Measurements from ENCODE around the gene WDR48.

The WDR48 gene

GRCh38 chr3:39064646-39065045 lies 12.8 kb downstream of the WDR48 start:
- DNase-seq: no peak

DNA sequence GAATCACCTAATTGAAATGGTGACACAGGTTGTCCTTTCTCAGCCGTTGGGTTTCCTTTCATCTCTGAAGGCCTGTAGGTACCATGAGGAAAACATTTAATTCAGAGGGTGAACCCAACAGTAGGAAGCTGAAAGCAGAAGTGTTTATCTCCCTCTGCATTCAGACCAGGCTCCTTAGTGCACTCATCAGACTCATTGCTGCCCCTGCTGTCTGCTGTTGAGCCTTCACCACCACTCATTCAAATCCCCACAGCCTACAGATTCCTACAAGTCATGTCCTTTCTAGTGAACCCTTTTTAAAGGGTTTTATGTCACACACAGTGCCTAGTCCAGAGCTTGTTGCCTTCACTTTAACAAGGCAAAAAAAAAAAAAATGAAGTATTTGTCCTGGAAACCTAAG lies 13.4 kb downstream of the WDR48 start:
- DNase-seq: peak; percentile 40

DNA sequence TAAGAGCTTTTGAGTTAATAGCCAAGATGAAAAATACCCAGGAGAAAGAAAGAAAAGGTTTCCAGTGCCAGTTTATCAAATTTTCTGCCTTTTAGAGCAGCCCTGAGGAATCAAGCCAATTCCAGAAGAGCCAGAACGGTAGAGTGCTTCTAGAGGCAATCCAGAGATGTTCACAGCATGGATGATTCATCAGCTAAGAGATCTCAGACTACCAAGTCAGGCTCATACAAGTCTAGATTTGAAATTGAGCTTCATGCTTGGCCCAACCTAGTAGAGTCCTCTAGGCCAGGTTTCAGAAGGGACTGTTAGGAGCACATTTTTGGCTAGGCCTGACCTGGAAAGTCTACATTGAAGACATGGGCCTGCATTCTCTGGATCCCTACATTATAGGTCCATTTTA lies 15.5 kb downstream of the WDR48 start:
- DNase-seq: no peak

DNA sequence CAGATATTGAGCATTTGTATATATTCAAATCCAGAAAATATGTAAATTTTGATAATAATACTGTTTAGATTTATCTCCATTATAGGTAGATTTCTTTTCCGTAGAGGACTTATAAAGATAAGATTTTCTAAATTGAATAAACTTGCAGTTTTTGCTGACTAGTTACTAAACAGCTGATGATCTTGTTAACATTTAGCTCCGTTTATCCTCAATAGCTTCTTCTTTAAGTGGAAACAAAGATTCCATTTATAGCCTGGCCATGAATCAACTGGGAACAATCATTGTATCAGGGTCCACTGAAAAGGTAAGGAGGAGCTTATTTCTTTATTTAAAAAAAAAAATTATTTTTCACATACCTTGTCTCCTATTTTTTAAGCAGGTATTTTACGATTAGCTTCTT lies 16.7 kb downstream of the WDR48 start:
- no peak for DNase-seq

- DNase-seq: no peak
Measured at GRCh38 chr3:39075910-39076309, 24.1 kb downstream of the WDR48 start.

DNA sequence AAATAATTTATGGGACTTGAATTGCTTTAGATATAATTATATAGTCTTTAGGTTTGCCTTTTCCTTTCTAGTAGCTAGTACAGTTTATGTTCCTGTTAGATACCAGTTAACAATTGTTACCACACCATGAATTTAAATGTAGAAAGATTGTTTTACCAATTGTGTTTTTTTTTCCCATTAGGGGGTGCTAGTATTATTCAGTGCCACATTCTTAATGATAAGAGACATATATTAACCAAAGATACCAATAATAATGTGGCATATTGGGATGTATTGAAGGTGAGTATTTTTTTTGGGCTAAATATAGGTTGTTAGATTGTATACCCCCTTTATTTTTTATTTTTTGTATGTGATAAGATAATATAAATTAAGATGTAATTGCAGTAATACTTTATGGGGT lies 27.7 kb downstream of the WDR48 start:
- DNase-seq: no peak

DNA sequence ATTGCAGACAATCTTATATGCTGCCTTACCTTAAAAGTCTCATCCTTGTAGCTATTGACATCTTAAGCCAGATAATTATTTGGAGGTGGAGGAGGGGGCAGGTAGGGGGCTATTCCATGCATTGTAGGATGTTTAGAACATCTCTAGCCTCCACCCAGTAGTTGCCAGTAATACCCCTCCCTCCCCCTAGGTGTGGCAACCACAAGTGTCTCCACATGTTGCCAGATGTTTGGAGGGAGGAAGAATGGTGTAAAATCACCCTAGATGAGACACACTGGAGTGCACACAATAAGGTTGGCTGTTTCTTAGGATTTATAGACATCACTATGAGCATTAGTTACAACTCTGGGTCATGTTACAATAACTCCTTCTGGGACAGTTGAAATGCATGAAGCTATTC lies 28.2 kb downstream of the WDR48 start:
- DNase-seq: no peak

- no peak for DNase-seq
Measured at GRCh38 chr3:39082666-39083313, 31.0 kb downstream of the WDR48 start.

- no peak for DNase-seq
Measured at GRCh38 chr3:39086144-39086543, 34.3 kb downstream of the WDR48 start.

- DNase-seq: no peak
Measured at GRCh38 chr3:39088456-39088855, 36.6 kb downstream of the WDR48 start.

DNA sequence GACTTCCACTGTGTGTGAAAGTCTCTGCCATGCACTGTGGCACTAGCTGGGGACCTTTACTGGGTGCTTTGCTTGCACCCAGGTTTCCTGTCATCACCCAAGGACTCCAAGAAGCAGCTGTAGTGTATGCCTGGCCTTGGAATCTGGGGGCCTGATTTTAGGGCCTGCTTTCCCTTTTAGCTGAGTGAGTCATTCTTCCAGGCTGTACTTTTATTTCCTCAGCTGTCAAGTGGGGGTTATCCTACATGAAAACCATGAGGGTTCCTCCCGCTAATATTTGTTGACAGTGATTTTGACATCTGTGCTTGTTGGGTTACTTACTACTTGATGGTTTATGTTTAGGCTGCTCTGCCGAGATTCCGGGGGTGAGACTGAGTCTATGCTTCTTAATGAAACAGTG lies 37.1 kb downstream of the WDR48 start:
- DNase-seq: no peak

DNA sequence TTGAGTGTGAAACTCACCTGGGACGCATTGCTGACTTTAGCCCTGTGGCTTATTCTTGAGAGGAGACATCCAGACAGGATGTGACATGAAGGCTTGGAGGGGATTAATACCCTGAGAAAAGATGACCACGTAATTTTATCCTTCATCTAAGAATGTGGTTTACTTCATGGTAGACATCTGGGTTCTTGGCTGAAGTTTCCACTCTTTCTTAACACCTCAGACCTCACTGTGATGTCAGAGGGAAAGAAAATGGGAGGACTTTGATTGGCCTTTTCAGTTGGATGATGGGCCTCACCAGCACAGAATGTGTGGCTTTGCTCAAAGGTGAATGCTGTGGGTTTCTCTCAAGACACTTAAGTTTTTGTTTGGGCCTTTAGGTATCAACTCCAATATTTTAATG lies 39.1 kb downstream of the WDR48 start:
- DNase-seq: no peak

- no peak for DNase-seq
Measured at GRCh38 chr3:39094851-39095677, 43.2 kb downstream of the WDR48 start.

DNA sequence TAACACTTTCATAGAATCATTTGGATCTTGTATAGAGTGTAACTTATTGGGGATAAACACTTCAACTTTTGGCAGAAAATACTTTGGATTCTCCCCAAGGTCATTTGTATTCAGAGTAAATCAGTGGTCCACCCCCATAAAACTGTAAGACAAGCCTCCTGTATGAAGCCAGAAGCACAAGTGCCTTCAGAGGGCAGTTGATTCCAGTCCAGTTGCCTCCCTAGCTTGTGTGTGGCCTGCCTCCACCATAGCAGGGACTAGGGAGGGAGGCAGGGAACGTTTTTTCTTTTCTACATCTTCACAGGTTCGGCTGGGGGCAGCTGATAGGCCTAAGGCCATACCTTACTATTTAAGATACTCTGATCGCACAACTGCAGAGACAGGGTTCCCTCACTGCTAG lies 44.0 kb downstream of the WDR48 start:
- DNase-seq: no peak

DNA sequence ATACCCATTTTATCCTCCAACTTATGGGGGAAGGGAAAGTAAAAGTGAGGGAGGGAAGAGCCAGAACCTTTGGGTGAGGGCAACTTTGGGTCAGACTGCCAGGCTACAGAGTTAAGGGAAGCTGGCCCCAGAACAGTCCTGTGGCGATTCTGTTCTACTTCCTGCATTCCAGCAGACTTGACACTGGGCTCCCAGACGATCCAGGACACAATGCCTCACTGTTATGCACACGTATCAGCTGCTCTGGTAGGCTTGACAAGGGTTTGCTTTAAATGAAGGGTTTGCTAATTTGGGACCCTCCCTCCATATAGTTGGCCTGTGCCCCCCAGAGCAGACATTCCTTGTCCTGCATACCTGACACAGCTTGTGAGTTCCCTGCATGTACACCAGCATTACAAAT lies 45.0 kb downstream of the WDR48 start:
- DNase-seq: no peak

- no peak for DNase-seq
Measured at GRCh38 chr3:39097716-39098472, 46.1 kb downstream of the WDR48 start.

DNA sequence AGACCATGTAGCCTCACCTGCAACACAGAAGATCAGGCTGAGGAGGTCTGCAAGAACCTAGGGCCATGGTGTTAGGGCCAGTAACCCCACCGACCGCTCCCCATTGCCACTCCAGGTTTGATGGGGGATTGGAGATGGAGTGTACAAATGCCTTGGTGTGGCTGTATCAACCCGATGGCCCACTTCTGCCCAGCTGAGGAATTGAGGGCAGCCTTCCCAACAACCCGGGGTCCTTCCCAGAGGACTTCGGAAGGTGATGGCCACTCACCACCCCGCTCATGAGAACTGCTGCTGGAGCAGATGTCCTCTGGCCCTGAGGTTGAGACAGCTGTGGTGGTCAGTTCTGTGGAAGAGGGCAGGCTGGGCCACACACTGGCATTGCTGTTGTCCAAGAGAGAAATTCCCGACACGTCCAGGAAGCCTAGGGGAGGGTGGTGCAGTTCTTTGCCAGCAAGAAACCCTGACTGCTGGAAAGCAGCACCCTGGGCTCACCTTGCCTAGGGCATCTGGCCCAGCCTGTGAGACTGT lies 46.7 kb downstream of the WDR48 start:
- DNase-seq: no peak

DNA sequence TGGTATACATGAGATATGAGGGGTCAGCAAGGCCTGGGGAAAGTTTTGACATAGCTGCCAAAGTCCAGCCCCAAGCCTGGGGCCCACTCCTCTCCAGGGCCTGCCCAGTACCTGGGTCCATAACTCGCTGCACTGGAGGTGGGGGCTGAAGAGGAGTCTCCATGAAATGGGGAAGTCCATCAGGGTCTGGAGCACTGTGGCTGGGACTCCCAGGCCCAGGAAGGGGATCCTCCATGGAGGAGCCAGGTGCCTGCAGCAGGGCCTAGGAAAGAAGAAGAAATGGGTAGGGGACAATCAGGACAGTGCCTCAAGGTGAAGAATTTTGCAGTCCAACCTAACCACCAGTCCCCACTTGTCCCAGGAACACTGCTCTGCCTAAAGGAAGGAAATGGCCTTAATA lies 47.4 kb downstream of the WDR48 start:
- DNase-seq: no peak

DNA sequence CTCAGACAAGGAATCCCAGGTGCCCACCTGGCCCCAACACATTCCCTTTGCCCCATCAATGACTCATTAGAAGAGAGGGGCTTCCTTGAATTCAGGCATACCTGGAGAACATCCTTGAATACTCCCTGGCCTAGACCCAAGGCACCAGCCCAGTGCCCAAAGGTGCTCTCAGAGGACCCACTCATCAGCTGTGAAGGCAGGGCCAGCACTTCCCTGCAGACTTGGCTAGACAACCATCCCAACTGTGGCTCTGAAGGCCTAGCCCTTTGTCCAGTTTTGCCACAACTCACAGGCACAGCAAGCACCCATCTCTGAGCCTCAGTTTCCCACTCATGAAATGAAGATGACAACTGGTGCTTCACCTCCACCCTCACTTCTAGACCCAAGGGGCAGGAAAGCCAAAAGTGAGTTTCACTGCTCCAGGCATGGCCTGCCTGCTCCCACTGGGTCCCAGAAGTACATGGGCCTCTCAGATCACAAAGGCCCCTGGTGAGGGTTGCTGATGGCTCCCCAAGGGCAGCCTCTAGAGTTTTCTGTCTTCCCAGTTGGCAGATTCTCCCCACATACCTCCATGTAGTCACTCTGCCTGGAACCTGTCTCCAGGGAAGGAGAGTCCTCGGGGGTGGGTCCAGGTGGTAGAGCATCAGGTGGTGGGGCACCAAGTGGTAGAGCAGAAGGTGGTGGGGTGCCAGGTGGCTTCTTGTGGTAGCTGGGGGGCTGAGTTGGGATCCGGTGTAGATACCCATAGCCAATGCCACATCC lies 48.1 kb downstream of the WDR48 start:
- DNase-seq: no peak

GRCh38 chr3:39100500-39100886 lies 48.7 kb downstream of the WDR48 start:
- no peak for DNase-seq

- peak; percentile 61 for DNase-seq
Measured at GRCh38 chr3:39101022-39101689, 49.3 kb downstream of the WDR48 start.

Measured in activated CD4-positive, alpha-beta T cell treated with anti-CD3 and anti-CD28 coated beads for 48 hours (primary cell).